Activated CD4-positive, CD25-positive, alpha-beta regulatory T cell (primary cell): ENCODE data around the gene TMEM43.
A peak's percentile ranks its signal among the peaks of the same experiment; 100 is the strongest.

Experiments used
- DNase-seq, 4 experiments: peaks; one replicate each; lab custom pipeline; 2025; lab: John Stamatoyannopoulos, UW

Gene TMEM43

DNA sequence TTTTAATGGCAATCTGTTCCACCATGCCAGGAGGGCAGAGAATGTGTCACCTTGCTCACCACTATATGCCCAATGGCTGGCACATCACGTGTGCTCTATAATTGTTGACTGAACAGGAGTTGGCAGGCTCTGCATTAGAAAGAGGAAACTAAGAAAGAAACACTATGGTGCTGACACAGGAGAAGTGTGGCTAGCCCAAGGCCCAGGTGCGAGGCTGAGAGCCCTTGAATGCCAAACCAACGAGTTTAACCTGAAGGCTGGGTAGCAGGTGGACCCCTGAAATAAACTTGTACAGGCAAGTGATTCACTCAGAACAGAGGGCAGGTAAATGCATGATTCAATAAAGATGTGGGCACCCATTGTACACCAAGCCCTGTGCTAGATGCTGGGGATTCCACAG lies 2.6 kb upstream of the TMEM43 start:
- DNase-seq = no peak

DNA sequence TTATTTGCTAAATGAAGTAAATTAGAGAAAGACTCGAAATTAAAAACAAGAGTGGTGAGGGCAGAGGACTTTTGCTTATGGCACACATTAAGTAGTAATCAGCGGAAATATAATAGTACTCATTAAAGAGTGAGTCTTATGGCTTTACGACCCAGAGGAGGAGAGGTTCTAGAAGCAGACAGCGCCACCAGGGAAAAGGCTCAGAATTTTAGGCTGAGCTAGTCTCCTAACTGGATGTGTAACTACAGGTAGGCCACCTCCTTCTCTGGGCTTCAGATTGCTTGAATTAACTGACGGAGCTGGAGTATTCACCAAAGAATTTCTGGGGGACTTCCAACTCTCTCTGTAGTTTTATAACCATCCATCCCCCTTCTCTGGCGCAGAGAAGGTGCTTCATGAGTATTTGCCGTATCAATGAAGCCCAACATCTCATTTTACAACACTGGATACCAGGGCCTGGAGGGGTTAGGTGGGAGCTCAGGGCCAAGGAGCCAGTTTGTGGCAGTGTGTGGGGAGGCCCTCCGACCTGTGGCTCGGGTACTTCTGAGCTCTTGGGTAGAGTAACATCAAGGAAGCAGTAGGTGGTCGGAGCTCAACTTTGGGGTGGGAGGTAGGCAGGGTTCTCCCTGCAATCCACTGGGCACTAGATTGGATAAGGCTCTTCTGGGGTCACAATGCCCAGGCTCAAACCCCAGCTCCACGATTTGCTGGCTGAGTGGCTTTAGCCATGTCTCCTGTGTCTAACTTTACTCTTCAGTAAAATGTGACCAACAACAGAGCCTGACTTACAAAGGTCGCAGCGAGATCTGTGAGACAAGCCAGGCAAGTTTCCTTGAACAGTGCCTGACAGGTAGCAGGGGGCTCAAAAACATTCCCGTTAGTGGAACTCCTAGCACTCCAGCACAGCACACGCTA lies 1.3 kb upstream of the TMEM43 start:
- no peak for DNase-seq

DNA sequence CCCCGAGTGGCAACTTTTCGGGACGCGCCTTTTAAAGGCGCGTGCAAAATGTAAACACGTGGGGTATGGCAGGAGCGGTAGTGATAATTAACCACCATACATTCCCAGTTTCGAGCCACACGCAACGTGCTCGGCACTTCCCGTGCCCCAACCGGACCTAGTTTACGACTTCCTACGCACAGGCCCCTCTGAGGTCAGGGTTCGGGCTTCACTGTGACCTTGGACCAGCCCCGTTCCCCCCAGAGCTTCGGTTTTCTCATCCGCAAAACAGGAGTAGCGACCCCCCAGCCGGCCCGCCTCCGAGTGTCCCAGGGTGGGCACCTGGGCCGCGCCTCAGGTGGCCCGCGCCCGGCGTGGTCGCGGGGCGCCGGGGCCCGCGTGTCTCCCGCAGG lies 633 bp upstream of the TMEM43 start:
- DNase-seq = peak in 1 of 4 experiments; percentile 54

DNA sequence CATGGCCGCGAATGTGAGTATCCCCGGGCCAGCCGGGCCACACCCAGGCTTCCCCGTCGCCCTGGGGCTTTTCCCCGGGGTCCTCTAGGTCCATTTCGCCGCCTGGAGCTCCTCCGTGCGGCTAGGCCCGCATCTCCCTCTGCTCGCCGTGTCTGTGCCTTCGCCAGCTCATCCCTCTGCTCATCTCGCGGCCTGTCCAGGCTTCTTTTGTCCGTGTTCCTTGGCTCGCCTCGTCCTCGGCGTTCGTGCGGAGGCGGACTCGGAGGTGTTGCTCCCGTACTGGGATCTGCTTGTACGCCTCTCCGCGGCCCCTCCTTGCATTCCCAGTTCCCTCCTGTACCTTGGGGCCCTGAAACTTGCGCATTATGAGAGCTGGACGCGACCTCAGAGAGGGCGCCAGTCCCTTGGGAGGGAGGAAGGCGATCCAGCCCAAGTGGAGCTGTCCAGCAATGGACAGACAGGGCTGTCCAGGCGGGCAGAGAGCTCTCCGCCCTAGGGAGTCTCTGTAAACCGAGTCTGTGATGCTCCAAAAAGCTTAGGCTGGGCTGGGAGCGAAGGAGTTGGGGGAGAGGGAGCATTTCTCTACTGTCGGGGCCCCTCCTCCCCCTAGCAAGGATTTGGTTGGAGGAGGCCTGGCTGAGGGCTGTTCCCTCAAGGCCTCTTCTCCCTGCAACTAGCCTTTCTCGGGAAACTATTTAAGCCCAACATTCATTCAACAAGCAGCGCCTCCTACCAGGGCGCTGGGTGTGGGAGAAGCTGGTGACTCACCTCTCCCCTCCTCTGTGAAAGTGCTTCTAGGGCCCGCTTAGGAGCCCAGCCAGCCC lies 553 bp downstream of the TMEM43 start:
- DNase-seq = peak in 3 of 4 experiments; percentile 24 to 28 (median 26)

DNA sequence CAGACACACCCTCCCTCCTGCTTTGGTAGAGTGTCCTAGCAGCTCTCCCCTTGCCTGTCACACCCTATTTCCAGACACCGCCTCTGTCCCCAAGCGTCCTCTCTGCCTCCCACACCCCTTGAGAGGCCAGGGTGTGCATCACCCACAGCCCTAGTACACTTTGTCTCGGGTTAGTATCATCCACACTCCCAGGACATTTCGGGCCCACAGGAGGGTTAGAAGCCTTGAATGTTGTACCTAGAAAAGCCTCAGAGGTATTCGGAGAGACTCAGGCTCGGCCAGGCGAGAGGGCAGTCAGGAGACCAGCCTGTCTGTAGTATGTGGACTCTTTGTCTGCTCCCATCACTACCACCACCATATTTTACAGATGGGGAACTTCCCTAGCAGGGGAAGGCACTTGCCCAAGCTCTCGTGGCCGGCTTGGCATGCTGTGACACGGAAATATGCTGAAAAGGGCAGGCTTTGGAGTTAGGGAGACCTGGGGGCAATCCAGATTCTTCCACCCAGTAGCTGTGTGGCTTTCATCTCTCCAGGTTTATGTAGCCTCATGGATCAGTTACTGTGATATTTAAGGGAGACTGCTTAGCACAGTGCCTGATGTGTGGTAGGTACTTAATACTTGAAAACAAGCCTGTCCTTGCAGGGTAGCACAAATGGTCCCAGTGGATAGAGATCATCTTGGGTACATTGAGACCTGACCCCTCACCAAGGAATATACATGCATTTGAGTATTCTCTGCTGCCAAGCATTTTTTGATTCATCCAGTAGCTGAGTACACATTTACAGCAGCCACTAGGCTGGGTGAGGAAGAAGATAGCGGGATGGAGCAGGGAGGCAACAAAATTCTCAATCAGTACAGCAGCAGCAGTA lies 1.4 kb downstream of the TMEM43 start:
- no peak for DNase-seq

DNA sequence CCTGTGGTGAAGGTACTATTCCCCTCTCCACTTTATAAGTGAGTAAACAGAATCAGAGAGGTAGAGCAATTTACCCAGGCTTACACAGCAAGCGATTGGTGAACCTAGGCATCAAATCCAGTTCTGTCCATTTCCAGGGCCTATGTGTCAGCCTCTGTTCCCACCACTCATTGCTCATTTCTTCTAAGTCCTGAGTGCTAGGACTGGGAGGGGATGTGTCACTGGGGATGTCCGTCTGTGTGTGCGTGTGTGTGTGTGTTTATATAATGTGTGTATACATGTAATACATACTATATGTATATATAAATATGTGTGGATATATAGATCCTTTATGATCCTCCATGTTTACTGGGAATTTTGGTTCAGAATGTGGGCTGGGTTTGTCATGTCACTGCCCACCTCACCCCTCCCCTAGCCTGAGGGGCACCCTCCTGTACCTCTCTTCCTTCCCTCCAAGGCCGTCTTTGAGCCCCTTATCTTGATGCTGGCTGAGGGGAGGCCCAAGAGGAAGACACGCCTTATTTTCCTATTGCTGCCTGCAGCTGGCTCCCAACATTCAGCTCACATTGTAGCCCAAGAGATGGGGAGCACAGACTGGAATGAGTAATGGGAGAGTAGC lies 2.1 kb downstream of the TMEM43 start:
- DNase-seq = no peak

DNA sequence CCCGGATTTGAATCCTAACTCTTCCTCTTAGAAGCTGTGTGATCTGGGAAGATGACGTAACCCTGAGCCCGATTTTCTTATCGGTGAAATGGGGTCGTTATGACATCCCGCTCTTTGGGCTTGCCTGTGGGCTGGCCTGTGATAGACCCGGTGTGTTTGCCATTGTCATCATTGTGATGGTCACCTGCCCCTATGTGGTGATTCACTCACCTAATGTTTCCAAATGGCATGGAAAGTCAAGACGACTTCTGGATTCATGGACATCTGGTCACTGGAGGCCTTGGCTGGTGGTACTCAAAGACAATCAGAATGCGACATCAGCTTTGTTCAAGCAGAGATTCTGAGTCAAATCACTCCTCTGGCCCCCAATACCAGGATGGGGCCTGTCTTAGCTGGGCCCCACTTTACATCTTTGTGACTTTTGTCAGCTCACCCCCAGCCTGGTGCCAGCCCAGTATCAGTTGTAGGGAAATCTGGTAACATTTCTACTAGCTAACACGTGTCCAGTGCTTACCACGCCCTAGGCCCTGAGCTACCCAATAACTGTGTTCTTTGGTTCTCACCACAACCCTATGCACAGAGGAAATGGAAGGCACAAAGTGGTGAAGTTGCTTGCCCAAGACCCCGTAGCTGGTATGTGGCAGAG lies 2.8 kb downstream of the TMEM43 start:
- no peak for DNase-seq

DNA sequence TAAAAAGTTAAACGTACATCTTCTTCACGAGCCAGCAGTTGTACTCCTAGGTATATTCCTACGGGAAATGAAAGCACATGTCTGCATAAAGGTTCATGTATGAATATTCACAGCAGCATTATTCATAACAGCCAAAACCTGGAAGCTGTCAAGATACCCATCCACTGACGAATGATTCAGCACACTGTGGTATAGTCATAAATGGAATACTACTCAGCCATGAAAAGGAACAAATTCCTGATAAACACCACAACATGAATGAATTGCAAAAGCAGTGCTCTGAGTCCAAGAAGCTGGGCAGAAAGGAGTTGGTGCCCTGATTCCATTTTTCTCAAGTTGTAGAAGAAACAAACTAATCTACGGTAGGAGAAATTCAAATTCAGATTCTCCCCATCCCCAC lies 3.9 kb downstream of the TMEM43 start:
- DNase-seq = no peak

DNA sequence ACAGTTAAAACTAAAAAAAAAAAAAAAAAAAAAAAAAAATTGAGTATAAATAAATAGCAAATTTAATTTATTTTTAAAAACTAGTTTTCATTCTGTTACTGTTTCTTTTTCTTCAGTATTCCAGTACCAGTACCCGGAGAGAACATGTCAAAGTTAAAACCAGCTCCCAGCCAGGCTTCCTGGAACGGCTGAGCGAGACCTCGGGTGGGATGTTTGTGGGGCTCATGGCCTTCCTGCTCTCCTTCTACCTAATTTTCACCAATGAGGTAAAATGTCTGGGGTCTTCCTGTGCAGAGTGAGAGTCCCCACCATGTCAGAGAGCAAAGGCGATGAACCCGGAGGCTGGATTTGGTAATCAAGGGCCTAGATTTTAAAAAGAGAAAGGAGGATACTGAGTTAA lies 4.4 kb downstream of the TMEM43 start:
- no peak for DNase-seq

DNA sequence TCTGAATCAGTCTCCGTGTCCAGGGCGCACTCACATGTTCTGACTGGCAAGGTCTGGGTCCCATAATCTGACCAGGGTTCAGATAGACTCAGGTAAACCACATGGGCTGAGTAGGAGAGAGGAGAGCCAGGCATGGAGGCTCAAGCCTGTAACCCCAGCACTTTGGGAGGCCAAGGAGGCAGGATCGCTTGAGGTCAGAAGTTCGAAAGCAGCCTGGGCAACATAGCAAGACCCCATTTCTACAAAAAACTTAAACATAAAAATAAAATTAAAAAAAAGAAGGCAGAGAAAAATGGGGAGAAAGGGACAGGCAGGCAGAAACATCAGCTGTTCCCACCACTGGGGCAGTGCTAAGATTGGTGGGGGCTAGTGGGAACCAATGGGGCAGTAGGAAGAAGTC lies 5.4 kb downstream of the TMEM43 start:
- DNase-seq = no peak

DNA sequence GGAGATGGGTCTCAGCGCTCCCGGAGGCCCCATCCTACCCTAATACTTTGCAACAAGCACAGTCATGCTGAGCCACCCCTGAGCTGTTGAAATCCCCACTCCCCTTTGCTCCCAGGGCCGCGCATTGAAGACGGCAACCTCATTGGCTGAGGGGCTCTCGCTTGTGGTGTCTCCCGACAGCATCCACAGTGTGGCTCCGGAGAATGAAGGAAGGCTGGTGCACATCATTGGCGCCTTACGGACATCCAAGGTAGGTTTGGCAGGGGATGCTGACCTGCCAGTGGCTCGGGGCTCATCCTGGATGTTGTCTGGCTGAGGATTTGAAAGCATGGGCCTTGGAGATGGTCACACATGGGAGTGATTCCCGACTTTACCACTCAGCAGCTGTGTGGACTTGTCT lies 5.9 kb downstream of the TMEM43 start:
- no peak for DNase-seq

DNA sequence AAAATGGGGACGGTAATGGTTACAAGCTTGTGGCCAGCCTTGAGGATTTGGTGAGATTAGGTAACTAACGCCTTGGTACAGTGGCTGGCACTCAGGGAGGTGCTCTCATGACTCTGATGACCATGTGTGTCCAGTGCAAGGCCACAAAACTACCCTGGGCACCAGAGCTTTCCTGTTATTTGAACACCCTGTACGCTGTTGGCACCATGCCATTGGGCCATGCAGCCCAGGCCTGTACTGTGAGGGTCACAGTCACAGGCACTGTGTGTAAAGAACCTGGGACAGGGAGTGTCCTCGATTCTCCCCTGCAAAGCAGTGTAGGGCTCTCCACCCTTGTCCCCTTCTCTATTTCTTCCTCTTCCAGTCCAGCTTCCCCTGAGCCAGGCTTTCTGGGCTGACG lies 6.3 kb downstream of the TMEM43 start:
- DNase-seq = no peak

DNA sequence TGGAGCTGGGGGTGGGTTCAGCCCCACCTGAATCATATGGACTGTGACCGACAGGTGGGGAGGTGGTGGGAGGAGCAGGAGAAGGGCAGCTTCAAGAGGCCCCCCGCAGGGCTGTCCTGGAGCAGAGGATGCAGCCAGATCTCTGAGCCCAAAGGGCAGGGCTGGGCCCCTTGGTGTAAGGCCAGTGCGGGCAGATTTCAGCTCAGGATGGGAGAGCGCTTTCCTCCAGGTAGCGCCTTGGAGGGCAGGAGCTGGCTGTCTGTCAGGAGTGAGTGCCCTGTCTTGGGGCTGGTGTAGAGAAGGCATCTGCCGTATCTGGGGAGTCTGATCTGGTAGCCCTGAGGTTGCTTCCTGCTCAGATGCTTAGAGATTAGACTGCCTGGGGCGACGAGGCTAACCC lies 7.3 kb downstream of the TMEM43 start:
- DNase-seq = no peak

DNA sequence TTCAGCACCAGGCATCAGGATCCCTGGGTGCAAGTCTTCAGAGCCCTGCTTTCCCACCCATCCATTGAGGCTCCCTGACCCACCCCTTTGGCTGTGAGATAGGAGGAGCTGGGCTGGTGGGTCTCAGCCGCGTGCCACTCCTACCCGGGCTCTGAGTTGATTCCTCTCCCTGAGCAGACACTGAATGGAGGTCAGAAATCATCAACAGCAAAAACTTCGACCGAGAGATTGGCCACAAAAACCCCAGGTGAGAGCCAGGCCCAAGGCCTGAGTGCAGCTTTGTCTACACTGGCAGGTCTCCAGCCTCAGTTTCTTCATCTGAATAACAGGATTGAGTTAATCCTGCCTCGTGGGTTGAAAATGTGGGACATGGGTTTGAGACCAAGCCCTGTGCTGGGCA lies 7.8 kb downstream of the TMEM43 start:
- DNase-seq = no peak

DNA sequence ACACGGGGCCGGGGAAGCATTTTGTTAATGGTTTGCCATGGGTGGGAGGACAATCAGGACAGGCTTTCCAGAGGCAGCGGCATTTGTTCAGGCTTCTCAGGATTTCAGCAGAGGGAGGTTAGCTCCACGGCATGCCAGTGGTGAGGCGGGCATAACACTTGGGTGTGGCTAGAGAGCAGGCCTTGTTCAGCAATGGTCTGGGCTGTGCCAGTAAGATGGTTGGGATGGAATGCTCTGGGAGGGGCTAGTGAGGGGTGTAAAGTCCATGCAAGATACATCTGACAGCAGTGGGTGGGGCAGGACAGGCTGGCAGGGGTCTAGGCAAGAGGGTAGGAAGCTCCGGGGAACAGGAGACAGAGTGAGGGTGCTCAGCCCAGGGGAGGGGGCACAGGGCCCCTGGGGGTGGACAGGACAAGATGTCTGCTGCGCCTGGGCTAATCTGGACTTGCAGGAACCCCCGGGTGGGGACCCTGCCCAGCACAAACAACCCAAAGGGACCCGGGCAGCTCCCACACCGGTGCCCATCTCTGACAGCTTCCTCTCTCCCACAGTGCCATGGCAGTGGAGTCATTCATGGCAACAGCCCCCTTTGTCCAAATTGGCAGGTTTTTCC lies 8.4 kb downstream of the TMEM43 start:
- DNase-seq = no peak

DNA sequence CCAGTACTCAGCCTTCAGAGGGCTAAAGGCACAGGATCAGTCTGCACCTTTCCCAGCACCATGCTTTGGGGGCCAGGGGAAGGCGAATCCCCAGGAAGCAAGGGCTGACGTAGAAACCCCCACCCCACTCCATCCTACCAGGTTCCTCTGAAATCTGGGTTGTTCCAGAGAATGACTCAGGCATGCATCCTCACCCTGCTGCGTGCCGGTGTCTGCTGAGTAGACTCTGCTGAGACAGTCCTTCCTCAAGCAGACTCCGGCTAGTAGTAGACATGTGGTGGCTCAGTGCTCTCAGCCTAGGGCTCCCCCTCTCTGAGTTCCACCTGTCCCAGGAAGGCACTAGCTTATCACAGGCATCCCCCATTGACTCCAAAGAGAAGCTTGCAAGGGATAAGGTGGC lies 9.0 kb downstream of the TMEM43 start:
- no peak for DNase-seq

DNA sequence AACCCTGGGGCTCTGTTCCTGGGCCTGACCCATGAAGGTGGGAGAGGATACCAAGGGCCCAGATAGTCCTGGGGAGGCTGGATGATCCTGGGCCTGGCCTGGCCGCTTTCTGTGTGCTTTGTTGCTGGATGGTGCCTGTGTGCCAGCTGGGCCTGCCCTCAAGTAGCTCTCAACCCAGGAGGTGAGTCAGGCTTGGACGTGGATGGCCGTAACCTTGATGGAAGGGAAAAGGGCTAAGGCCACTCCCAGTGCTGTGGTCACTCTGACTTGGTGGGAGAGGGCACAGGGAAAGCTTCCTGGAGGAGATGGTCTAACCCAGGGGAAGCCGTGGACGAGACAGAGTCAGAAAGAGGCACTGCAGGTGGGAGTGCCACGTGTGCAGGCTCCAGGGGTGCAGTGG lies 9.4 kb downstream of the TMEM43 start:
- DNase-seq = no peak

DNA sequence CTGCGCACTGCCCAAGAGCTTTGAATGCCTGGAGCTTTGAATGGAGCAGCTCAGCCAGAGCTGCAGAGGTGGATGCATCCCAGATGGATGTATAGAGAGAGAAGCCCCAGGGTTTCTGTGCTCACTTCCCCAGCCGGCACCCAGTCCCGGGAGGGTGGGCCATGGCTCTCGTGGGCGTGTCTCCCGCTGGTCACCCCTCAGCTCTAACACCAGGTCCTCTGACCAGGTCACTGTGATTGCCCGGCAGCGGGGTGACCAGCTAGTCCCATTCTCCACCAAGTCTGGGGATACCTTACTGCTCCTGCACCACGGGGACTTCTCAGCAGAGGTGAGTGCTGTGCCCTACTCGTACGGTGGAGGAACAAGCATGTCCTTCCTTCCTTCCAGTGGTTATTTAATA lies 10.7 kb downstream of the TMEM43 start:
- DNase-seq = no peak

DNA sequence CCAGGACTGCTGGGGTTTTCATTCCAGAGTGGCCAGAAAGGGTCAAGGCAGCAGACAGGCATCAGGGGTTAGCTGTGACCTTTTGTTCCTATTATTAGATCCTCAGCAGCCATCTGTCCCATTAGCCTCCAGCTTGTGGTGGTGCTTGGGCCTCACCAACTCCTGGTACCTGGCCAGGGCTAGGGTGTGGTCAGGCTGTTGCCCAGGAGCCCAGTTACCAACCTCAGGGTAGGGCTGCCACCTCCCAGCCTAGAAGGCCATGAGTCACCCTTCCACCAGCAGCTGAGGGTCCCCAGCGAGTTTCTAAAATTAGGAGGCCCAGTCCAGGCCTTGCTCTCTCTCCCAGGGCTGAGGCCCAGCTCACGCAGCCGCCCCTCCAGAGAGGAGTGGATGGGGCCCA lies 12.2 kb downstream of the TMEM43 start:
- DNase-seq = no peak

DNA sequence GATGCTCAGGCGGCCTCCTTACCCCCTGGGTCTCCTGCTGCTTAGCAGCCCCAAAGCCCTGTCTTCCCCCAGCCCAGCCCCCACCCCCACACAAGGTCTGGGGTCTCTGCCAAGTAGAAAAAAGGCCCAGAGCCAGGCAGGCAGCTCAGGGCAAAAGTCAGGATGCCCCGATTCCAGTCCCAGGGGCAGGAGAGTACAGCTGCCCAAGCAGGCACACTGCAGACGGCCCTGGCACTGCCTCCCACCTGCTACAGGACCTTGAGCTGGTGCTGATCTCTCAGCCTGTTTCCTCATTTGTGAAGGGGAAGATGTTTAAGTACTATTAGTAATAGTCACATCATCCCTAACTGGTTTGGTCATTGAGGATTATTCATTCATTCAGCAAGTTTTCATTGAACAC lies 12.6 kb downstream of the TMEM43 start:
- DNase-seq = no peak
